Ovary (tissue), 9 donors: ENCODE results near the gene PHACTR3. TPM values are rescaled to one million over a fixed set of nuclear protein-coding genes. Genes with fewer than 3 reads are reported as not detected.

Experiments used
- DNase-seq, 5 donors: peaks; one replicate each; pipeline ENCODE4 v3.0.0-alpha.2; 2019 to 2020
- H3K27ac ChIP-seq, 2 donors: fragments of 200-600 bp; one replicate each; pipeline versions ENCODE4 v1.5.1 to v1.8.0; 2019 to 2022
- H3K27me3 ChIP-seq: fragments of 200-600 bp; one replicate; pipeline ENCODE4 v1.8.0; 2022
- H3K36me3 ChIP-seq: fragments of 200-600 bp; sonication (generic); one replicate; pipeline ENCODE4 v1.5.1; 2019
- H3K4me1 ChIP-seq: one replicate; pipeline ENCODE4 v1.8.1; 2013; ENCODE audit warnings: mild to moderate bottlenecking, moderate library complexity; ENCODE audit not compliant: insufficient read depth
- H3K4me3 ChIP-seq: fragments of 200-600 bp; sonication (generic); one replicate; pipeline ENCODE4 v1.5.1; 2017
- H3K9me3 ChIP-seq, 2 donors: fragments of 200-600 bp in 1 of 2; sonication (generic) in 1 of 2; one replicate each; pipeline versions ENCODE4 v1.5.1 to v1.8.1; 2013 to 2019; ENCODE audit warnings: mild to moderate bottlenecking in 1 of 2, moderate library complexity in 1 of 2
- CTCF ChIP-seq, 3 donors: fragments of 450-650 bp in 2 of 3; fragments of 200-600 bp in 1 of 3; IDR thresholded peaks; one replicate each; pipeline versions ENCODE4 v1.5.1 to v1.8.0; 2016 to 2022; ENCODE audit warnings: antibody characterized with exemption in 3 of 3, mild to moderate bottlenecking in 1 of 3
- EP300 ChIP-seq: sonication (generic); formaldehyde crosslinking; IDR thresholded peaks from one replicate; pipeline ENCODE4 v1.6.1; 2017; ENCODE audit warnings: antibody characterized with exemption
- POLR2A ChIP-seq: fragments of 450-650 bp; IDR thresholded peaks from one replicate; pipeline ENCODE4 v1.6.1; 2017; ENCODE audit warnings: antibody characterized with exemption, mild to moderate bottlenecking, moderate library complexity
- WGBS, 3 donors: extraction: QIAGEN DNeasy Blood & Tissue Kit in 1 of 3; methylation state at CpG; one replicate each; pipeline versions ENCODE4 v1.1.5 to v1.1.7; 2013 to 2017; 5-methylcytosine and 5-hydroxymethylcytosine counted together
- intact Hi-C, 4 donors: fragments of 100-400 bp; cut with DNase I; formaldehyde crosslinking; loops; one replicate each; pipeline versions ENCODE4 v1.11.0 to v1.15.1; 2022 to 2023
- polyA plus RNA-seq, 2 donors: library from polyadenylated mRNA; stranded (reverse); fragments of 200-250 nt in 1 of 2; fragments of 350-450 nt in 1 of 2; fragmentation: Illumina TruSeq in 1 of 2; extraction: RNeasy Lipid Tissue Mini Kit (QIAGEN cat#74804) in 1 of 2; gene quantifications; one replicate each; pipeline ENCODE4 v1.2.3, GENCODE V29; 2013 to 2014
- total RNA-seq, 7 donors: library from RNA; depleted of rRNA in 2 of 7; stranded (reverse); fragments of >200 nt in 2 of 7; fragmentation: NEBNext Ultra II Directional in 3 of 7; extraction: Animal tissue kit (Norgen Biotek cat#: 25700) in 3 of 7; gene quantifications; one replicate each; pipeline versions ENCODE4 v1.1.0 to v1.2.4, GENCODE V29; 2016 to 2023
- donor health status: DM: no; HTN: no; CAD: no; lungs with moderate emphysema.
- donor health status: DM: no; HTN: no; CAD: no.
- donor health status: Bipolar disorder and iron deficiency.
- donor health status: DM: yes; HTN: yes; CAD: no.
- donor health status: DM: no; HTN: no; CAD: no.
- donor health status: DM: yes; HTN: yes; CAD: no.

Gene PHACTR3
- total and polyA plus RNA-seq, 9 donors, result 5.7 to 19.0 (median 9.1) TPM

GRCh38 chr20:59744756-59745155 is 140.4 kb downstream of the PHACTR3 start:
- no peaks in the 10 kb centered on the region for H3K36me3 ChIP-seq
- no peak for DNase-seq
- H3K27me3 ChIP-seq, result no peaks in the 10 kb centered on the region
- TF ChIP-seq POLR2A (no peak), EP300 (no peak), CTCF (IDR thresholded peaks at IDR 0.05) (no peak)
- no peaks in the 10 kb centered on the region for H3K9me3 ChIP-seq
- 82 to 89% (median 84%) methylated on average over 11 of the region's 11 CpGs for whole genome bisulfite sequencing, 3 donors
- peaks cover 5% of the 10 kb centered on the region for H3K4me1 ChIP-seq
- intact Hi-C loops, result loop anchor here in 1 of 4 donors (10.0 kb wide), 1 partner anchor 1130 kb away; no protein-coding TSS in a partner anchor
- no peak overlapping the region for H3K4me3 ChIP-seq
- no peak overlapping the region for H3K27ac ChIP-seq

- Histone ChIP-seq H3K9me3 (no peaks in the 10 kb centered on the region), H3K36me3 (no peaks in the 10 kb centered on the region), H3K4me1 (peaks cover 5% of the 10 kb centered on the region), H3K4me3 (no peak overlapping the region), H3K27me3 (no peaks in the 10 kb centered on the region), H3K27ac (no peak overlapping the region)
- no peak for DNase-seq
- no peak for TF ChIP-seq POLR2A
- TF ChIP-seq CTCF (IDR thresholded peaks at IDR 0.05), result no peak
- TF ChIP-seq EP300, result no peak
- intact Hi-C loops, result loop anchor here in 1 of 4 donors (10.0 kb wide), 1 partner anchor 1130 kb away; no protein-coding TSS in a partner anchor
- 90 to 94% (median 91%) methylated on average over 9 of the region's 9 CpGs for WGBS, 3 donors
Measured at GRCh38 chr20:59745201-59745600, 140.9 kb downstream of the PHACTR3 start.

- H3K9me3 ChIP-seq, result no peaks in the 10 kb centered on the region
- TF ChIP-seq CTCF (IDR thresholded peaks at IDR 0.05) (no peak), EP300 (no peak), POLR2A (no peak)
Measured at GRCh38 chr20:59745716-59746115, 141.4 kb downstream of the PHACTR3 start.

GRCh38 chr20:59746155-59746554 is 141.8 kb downstream of the PHACTR3 start:
- Histone ChIP-seq H3K27ac (no peak overlapping the region), H3K27me3 (no peaks in the 10 kb centered on the region), H3K4me3 (no peak overlapping the region), H3K9me3 (no peaks in the 10 kb centered on the region), H3K36me3 (no peaks in the 10 kb centered on the region), H3K4me1 (peaks cover 5% of the 10 kb centered on the region)
- intact Hi-C loops, result loop anchor here in 1 of 4 donors (10.0 kb wide), 1 partner anchor 1129 kb away; no protein-coding TSS in a partner anchor
- WGBS, 3 donors, result 91 to 92% (median 91%) methylated on average over 4 of the region's 4 CpGs
- TF ChIP-seq POLR2A, result no peak
- TF ChIP-seq EP300, result no peak
- TF ChIP-seq CTCF (IDR thresholded peaks at IDR 0.05), result no peak
- no peak for DNase-seq

More at GRCh38 chr20:59745716-59746115, 141.4 kb downstream of the PHACTR3 start:
- DNase-seq, result no peak
- WGBS, 3 donors, result 74 to 79% (median 78%) methylated on average over 8 of the region's 8 CpGs
- Histone ChIP-seq H3K4me1 (peaks cover 5% of the 10 kb centered on the region), H3K36me3 (no peaks in the 10 kb centered on the region), H3K27ac (no peak overlapping the region), H3K27me3 (no peaks in the 10 kb centered on the region), H3K4me3 (no peak overlapping the region)
- intact Hi-C loops, result loop anchor here in 1 of 4 donors (10.0 kb wide), 1 partner anchor 1129 kb away; no protein-coding TSS in a partner anchor
